ENCODE data around the gene MAP3K3.
A peak's percentile ranks its signal among the peaks of the same experiment; 100 is the strongest.

Gene MAP3K3

DNA sequence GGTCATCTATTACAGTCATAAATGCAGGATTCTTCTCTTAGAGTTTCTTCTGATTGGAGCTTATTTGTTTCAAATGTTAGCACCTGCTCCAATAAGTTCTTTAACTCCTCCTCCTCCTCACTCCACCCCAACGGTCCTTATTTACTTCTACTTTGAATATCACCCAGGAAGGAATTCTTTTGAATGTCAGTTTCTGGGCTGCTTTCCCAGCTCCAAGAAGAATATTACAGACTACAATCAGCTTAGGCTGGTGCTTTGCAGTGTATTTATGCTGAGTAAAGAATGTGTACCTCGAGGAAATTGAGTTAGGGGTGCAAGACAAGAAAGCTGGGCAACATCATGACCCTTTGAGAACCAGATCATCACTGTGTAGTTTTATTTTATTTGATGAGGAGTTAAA lies 30.8 kb downstream of the MAP3K3 start:
- DNase-seq, result no peak

DNA sequence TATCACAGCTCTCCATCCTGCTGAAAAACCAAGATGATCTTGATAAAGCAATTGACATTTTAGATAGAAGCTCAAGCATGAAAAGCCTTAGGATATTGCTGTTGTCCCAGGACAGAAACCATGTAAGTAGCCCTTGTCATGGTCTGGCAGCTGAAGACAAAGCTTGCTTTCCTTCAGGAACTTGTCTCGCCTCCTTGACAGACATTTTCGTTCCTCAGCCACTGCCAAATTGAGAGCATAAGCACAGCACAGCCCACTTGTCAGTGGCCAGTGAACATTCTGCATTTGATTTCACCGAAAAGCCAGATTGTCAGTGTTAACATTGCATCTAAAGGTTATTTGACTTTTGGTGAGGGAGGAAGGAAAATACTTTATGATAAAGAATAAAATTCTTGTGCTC lies 35.6 kb downstream of the MAP3K3 start:
- no peak for DNase-seq

DNA sequence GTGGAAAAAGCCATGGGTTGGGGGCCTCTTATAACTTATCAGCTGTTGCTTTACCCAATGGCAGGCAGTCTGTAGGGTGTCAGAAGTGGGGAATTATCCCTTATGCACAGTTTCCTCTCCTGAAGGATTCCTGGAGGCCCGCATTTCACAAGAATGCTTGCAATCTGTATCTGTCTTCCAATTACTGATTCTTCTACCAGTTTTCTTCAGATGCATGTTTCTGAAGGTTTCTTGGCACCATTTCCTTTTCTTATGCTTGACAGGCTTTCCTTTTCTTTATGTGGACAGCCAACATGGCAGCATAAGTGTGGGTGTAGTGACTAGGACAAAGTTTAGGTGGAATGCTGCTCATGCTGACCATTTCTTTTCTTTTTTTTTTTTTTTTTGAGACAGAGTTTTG lies 36.1 kb downstream of the MAP3K3 start:
- no peak for DNase-seq

DNA sequence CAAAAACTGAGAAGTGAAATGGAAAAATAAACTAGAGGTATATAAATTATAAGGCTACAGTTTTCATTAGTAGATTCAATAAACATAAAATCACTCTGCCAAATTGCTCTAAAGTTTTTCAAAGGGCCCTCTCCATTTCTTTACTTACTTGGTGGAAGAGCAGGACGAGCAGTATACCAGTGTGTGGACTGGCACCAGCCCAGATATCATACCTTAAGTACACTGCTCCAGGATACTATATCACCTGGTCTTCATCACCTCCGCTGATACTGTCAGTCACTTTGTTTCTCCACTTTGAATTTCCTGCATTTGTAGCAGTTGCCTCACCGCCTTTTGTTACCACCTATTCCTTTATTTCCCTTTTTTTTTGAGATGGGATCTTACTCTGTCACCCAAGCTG lies 37.6 kb downstream of the MAP3K3 start:
- no peak for DNase-seq

DNA sequence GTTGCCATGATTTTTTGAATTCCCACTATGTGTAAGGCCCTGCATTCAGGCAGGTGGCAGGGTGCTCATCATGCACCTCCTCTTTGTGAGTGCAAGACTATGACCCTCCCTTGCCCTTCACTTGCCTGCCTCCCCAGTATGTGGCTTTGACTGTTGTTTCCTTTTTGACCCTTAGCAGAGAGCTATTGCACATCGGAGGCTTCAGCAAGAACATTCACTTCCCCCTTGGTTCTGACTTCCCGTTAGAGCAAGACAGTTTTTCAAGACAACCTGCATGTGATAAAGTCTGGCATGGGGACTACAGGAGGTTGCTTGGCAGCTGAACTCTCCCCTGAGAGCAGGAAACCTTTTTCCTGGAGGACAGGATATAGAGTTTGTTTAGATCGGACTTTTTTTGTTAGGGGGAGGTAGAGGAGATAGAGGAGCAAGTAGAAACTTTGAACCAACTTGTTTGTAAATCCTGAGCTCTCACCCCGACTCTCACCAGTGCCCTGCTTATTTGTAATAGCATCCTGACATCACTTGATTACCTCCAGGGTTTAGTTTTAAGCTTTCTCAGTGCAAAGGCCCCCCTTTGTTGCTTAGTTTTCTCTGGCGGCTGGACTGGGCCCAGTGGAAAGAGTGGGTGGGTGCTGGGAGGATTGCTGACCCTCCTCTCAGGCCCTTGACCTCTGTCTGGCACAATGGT lies 43.5 kb downstream of the MAP3K3 start:
- DNase-seq, result no peak

DNA sequence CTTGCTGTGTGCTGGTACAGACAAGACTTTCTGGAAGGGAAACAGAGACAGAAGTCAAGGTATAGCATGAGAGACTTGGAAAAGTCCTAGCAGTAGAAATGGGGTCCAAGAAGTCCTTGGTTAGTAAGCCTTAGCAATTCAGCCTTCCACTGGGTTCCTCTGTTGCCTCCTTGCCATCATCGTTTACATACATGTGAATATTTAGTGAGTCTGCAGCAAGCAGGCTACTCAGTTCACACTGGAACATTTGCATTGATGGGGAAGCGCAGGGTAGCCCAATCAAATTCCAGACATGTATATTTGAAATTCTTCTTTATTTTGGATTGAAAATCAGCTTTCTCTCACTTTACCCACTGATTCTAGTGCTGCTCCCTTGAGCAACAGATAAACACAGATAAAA lies 50.6 kb downstream of the MAP3K3 start:
- no peak for DNase-seq

DNA sequence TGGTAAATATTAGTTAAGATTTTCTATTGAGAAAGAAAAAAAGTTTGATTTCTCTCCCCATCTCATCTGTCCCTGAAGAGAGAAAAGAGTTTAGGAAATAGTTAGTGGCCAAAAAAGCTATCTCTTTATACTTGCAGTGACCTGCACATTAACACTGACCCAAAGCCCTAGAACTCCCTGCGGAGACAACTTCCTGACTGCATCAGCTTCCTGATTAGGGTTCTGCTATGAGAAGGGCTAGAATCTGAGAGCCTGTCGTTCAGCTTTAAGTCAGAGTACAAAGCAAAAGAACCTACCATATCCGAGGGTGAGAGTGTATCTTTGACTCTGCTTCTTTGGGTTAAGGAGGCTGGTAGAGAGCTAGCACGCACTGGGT lies 53.0 kb downstream of the MAP3K3 start:
- DNase-seq, result no peak

DNA sequence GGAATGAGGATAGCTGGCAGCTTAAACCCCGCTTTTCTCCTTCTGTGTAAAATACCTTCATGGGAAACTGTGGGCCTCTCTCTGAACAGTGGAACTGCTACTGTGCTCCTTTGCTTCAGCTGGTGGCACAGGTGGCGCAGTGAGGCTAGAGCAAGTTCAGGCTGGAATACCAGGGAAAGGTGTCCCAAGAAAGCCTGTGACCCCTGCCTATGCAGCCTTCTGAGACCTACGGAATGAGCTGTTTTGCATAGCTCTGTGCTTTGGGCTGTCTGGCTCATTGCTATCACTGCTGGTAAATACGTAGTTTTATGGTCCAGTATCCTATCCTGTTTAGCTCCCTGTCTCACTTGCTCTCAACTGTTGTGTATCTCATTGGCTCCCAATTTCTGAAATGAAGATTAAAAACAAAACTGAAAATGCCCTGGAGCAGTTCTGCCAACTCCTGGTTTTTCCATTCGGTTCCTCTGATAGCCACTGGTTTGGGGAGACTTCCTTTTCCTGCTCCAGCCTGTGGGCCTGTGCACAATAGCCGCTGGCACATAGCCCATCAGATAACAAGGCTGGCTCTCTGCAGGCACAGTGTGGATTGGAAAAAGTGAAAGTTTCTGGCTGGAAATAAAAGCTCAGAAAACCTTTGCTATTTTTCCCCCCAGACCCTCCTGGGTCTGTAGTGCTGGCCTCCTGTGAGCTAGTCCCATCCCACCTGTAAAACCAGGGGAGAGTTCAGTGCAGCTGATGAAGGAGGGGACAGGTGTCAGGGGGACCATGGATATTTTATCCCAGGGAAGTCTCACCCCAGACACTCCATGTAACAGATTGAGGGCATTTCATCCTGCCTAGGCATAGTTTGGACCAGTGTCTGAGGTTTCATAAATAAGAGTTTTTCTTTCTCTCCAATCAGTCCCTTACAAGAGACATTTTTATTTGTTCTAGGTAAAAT lies 53.7 kb downstream of the MAP3K3 start:
- peak; percentile 84 for DNase-seq

DNA sequence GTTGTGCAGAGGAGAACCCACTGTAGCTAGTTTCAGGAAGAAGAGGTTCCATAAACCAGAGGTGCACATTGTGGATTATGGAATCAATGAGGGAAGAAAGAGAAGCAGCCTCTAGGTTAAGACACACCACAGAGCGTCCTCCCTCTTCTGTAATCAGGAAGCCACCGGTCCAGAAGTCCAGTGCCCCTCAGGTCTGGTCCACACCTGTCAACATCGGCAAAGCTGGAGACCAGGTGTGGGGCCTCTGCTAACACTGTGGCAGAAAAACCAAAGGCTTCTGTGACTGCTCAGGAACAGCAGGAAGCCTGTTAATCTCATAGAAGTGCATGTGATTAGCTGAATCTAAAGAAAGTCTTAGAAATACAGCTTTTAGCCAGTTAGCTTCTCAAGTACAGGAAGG lies 54.4 kb downstream of the MAP3K3 start:
- no peak for DNase-seq

DNA sequence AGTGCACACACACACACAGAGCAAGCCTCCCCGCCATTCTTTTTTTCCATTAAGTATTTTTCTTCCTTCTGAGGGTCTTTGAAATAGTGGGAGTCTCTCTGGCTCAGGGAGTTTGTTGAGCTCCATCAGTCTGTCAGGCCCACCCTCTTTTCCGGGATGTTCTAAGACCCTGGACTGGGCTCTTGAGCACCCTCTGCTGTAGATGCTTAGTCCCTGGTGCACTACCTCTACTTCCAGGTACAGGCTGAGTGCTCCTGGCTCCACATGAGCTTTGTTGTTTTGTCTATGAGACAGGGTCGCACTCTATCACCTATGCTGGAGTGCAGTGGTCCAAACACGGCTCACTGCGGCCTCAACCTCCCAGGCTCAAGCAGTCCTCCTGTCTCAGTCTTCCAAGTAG lies 57.0 kb downstream of the MAP3K3 start:
- DNase-seq, result no peak

DNA sequence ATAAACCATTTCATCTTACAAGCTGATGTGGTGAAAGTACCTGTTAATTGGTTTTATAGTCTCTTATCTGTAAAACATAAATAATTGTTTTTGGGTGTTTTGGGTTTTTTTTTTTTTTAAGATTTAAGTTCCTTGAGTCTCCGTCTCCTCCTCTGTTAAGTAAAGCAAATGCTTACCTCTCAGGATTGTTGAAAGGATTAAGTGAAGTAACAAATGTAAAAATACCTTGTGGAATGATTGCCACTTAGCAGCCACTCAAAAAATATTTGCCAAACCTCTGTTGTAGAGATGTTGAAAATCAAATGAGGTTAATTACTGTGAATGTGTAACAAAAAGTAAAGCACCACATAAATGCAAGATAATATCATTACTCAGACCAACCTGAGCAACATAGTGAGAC lies 58.5 kb downstream of the MAP3K3 start:
- no peak for DNase-seq

DNA sequence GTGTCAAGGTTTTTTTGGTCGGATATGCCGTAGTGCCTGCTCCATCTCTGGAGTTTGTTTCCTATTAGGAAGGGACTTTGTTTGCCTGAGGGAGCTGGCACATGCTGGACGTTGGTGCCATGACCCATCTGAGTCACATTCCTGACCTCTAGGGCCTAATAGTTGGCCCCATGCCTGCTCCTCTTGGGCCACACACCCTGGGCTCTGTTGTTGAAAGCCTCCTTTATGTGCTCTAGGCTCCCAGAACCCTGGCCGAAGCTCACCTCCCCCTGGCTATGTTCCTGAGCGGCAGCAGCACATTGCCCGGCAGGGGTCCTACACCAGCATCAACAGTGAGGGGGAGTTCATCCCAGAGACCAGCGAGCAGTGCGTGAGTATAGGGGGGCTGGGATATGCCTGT lies 59.3 kb downstream of the MAP3K3 start:
- no peak for DNase-seq

DNA sequence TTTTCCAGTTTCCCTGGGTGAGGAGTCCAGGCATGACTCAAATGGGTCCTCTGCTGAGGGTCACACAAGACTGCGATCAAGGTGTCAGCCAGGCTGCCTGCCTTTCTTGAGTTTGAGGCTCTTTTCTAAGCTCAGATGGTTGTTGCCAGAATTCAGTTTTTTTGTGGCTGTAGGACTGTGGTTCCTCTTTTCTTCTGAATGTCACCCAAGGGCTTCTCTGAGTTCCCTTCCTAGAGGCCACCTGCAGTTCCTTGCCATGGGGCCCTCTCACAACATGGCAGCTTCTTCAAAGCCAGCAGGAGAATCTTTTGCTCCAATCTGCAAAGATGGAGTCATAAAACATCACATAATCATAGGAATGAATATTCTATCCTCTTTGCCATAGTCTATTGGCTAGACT lies 60.2 kb downstream of the MAP3K3 start:
- DNase-seq, result no peak

DNA sequence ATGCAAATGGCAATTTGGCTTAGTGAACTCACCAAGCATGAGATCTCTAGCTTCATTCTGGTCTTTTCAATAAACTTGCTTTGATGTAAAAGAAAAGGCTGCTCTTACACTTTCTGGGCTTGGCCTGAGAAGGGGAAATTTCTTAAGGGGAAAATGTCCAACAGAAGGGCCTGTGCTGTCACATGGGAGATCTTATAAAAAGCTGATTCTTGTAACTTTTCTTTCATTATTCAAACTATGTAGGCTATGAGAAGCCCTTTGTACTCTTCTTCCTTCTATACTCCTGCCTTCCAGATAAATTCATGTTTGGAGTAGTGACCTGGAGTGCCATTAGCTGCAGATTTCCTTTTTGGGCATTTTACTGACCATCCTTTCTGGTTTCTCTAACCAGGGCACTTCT lies 60.8 kb downstream of the MAP3K3 start:
- no peak for DNase-seq

DNA sequence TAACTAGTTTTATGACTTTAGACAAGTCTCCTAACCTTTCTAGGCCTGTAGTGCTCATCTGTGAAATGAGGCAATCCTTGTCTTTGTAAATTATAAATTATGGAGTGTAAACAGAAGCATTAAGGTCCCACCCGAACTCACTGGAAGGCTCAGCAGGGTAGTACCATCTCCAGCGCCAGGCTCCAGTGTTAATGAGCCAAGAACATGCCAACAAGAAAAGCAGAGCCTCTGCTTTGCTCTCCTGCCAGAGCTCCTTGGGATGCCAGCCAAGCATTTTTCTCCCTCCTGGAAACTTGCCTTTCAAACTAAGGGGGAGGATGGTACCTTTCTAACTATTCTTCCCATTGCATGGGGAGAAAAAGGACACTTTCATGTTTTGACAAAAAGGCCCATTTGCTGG lies 62.8 kb downstream of the MAP3K3 start:
- no peak for DNase-seq

DNA sequence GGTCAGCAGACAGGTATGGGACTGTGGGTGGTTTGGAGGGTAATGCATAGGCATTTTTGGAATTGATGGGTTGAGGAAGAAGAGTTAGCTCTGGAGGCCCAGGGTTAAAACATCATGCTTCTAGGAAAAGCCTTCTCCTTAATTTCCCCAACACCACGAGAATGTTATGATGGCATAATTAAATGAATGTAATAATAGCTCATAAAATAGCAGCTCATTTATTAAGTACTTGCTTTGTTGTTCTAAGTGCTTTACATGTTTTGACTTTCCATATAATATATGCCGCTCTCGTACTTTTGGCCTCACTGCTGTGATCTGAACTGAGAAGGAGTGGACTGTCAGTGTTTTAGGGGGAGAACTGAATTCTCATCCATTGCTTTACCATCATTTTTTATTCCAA lies 63.4 kb downstream of the MAP3K3 start:
- no peak for DNase-seq

DNA sequence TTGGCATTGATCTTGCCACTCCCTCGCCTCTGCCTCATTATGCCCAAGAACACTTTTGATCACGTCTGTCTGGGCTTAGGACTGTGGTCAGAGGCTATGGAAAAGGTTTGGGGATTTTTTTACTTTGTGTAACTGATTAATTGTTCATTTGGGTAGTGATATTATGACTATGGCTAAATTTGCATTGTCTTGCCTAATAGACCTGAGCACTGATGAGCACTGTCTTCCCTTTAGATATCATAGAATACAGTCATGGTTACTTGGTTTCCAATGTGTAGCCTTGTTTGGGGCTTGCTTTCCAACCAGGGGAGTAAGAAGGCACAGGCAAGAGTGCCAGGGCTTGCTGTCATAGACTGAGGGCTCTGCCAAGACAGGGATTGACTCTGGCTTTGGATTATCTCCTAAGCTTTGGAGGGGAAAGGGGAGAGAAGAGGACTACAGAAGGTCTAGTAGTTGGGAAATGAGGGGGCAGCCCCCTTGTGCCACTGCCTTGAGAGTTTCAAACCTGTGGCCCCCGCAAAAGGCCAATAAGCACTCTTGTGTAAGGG lies 64.0 kb downstream of the MAP3K3 start:
- DNase-seq, result no peak

DNA sequence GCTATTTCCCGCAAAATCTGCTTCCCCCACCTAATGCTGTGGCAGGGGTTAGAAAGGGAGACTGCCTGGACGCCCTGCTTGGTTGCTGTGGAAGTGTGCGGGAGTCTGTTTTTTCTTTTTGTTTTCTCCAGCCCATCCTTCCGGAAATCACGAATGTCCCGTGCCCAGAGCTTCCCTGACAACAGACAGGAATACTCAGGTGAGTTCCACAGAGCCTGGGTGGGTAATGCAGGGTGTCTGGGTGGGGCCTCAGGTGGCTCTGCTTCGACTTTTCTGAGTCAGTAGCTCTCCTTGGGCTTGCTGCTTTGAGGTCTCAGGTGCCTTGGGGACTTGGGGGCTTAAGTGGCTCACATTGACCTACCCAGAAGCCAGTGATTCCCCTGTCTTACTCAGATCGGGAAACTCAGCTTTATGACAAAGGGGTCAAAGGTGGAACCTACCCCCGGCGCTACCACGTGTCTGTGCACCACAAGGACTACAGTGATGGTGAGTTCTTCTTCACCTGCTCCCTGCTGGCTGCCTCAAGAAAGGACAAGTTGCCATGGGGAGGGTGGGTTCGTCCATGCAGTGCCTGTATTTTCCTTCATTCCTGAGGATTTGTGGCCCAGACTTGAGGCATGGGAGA lies 66.3 kb downstream of the MAP3K3 start:
- no peak for DNase-seq

DNA sequence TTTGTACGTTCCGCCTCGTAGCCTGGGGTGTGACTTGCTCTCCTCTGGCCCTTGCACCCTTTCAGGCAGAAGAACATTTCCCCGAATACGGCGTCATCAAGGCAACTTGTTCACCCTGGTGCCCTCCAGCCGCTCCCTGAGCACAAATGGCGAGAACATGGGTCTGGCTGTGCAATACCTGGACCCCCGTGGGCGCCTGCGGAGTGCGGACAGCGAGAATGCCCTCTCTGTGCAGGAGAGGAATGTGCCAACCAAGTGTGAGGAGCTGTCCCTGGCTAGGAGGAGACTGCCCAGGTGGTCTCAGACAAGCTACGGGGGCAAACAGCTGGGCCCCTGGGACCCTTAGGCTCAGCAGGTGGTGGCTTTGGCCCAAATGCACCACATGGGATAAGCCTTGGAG lies 67.3 kb downstream of the MAP3K3 start:
- no peak for DNase-seq

DNA sequence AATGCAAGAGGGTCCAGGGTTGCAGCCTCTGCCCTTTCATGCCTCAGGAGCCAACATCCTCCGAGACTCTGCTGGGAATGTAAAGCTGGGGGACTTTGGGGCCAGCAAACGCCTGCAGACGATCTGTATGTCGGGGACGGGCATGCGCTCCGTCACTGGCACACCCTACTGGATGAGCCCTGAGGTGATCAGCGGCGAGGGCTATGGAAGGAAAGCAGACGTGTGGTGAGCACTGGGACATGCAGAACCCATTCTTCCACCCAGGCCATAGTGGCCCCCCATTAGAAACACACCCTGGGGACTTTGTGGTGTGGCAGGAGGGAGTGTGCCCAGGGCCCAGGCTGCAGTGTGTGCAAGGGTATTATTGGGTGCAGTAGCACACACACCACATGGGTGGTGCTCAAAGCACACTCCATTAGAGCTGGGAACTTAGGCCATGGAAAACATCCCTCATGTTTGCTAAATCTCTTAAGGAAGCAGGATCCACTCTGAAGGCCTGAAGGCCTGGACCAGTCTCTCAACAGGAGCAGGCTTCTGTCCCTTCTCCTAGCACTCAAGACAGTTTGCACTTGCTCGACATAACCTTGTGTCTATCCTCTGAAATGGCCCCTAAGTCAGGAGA lies 70.1 kb downstream of the MAP3K3 start:
- no peak for DNase-seq

DNA sequence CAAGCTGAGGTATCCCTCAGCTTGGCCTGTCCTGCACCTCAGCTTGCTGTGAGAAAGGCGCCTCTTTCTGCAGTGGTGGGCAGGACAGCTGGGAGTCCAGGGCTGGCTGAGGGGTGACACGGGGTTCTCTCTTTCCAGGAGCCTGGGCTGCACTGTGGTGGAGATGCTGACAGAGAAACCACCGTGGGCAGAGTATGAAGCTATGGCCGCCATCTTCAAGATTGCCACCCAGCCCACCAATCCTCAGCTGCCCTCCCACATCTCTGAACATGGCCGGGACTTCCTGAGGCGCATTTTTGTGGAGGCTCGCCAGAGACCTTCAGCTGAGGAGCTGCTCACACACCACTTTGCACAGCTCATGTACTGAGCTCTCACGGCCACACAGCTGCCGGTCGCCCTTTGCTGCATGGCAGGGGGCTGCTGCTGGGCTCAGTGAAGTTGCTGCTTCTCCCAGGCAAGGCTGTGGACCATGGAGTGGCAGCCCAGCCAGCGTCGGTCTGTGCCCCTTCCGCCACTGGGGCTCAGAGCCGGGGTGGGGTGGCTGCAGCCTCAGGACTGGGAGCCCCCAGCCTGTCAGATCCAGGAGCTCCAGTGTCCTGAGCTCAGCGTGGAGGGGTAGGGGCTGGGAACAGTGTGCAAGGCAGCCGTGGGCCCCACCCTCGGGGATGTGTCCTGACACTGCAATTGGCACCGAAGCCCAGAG lies 71.3 kb downstream of the MAP3K3 start:
- no peak for DNase-seq

DNA sequence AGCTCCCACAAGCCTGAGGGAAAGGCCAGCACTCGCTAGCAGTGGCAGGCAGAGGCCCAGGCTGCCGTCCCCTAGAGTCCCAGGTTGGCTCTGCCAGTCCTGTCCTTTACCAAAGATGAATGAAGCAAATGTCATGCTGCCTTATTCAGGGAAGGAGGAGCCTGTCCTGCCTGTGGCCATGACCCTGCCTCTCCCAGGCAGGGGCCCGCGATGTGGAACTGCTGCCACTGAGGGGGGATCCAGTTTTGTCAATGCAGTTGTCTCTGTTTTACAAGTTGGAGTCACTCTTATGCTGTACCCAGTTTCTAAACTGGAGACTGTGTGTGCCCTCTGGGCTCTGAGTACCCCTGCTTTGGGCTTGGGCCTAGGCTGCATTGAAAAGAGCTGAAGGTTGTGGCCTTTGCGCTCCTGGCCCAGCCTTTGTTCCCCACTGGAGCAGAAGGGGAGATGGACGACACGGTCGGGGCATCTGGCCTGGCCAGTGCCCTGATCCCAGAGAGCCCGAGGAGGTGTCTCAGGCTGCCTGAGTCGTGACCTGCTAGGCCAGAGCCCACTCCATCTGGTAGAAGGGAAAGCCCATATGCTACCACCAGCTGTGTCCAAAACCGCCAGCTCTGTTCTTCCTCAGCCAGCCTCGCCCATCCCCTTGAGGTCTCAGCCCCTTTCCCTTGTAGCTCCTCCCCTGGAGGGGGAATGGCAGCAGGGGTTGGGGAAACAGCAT lies 72.2 kb downstream of the MAP3K3 start:
- no peak for DNase-seq
